H9 (cell line): Measurements from ENCODE around the gene ANKRD62. TPM values are rescaled to one million over a fixed set of nuclear protein-coding genes. Genes with fewer than 3 reads are reported as not detected.
A peak's percentile ranks its signal among the peaks of the same experiment; 100 is the strongest.

Experiments
- DNase-seq: peaks from one replicate; pipeline ENCODE4 v3.0.0-alpha.2; 2017
- H2AFZ ChIP-seq: one replicate; pipeline ENCODE4 v1.6.1; 2013; ENCODE audit warnings: mild to moderate bottlenecking, low read length, control low read depth, moderate library complexity
- H2AK5ac ChIP-seq: 2 replicates; pipeline ENCODE4 v1.6.1; 2013; ENCODE audit warnings: low read length, control low read depth, mixed read lengths; ENCODE audit not compliant: insufficient read length
- H2BK120ac ChIP-seq: one replicate; pipeline ENCODE4 v1.6.1; 2013; ENCODE audit warnings: low read depth, mild to moderate bottlenecking, low read length, control low read depth, inconsistent platforms; ENCODE audit not compliant: poor library complexity, severe bottlenecking
- H2BK12ac ChIP-seq: 2 replicates; pipeline ENCODE4 v1.6.1; 2013; ENCODE audit warnings: low read length, control low read depth, mixed read lengths, low read depth; ENCODE audit not compliant: insufficient read length
- H2BK15ac ChIP-seq: 2 replicates; pipeline ENCODE4 v1.6.1; 2013; ENCODE audit warnings: low read depth, low read length, control low read depth
- H2BK20ac ChIP-seq: one replicate; pipeline ENCODE4 v1.6.1; 2013; ENCODE audit warnings: low read depth, mild to moderate bottlenecking, low read length, control low read depth, inconsistent platforms; ENCODE audit not compliant: poor library complexity, severe bottlenecking
- H2BK5ac ChIP-seq: 2 replicates; pipeline ENCODE4 v1.6.1; 2013; ENCODE audit warnings: low read length, control low read depth, mixed read lengths; ENCODE audit not compliant: insufficient read length
- H3K14ac ChIP-seq: 2 replicates; pipeline ENCODE4 v1.6.1; 2013; ENCODE audit warnings: low read length, control low read depth; ENCODE audit not compliant: insufficient read depth
- H3K18ac ChIP-seq: 2 replicates; pipeline ENCODE4 v1.6.1; 2013; ENCODE audit warnings: low read depth, mild to moderate bottlenecking, mixed read lengths, low read length, control low read depth; ENCODE audit not compliant: insufficient read length
- H3K23ac ChIP-seq: 2 replicates; pipeline ENCODE4 v1.6.1; 2013; ENCODE audit warnings: low read length, control low read depth, mixed read lengths, low read depth; ENCODE audit not compliant: insufficient read length
- H3K23me2 ChIP-seq: 2 replicates; pipeline ENCODE4 v1.6.1; 2013; ENCODE audit warnings: low read depth, mild to moderate bottlenecking, mixed read lengths, low read length, control low read depth; ENCODE audit not compliant: insufficient read length, poor library complexity, severe bottlenecking
- H3K27ac ChIP-seq: 2 replicates; pipeline ENCODE4 v1.5.1; 2013; ENCODE audit warnings: low read length, control low read depth, mixed read lengths, low read depth; ENCODE audit not compliant: insufficient read length
- H3K27me3 ChIP-seq: 2 replicates; pipeline ENCODE4 v1.6.1; 2013; ENCODE audit warnings: low read length, control low read depth, inconsistent platforms; ENCODE audit not compliant: insufficient read depth
- H3K4ac ChIP-seq: 2 replicates; pipeline ENCODE4 v1.6.1; 2013; ENCODE audit warnings: low read depth, mild to moderate bottlenecking, control low read depth, inconsistent platforms, low read length, moderate library complexity
- H3K4me1 ChIP-seq: 2 replicates; pipeline ENCODE4 v1.6.1; 2013; ENCODE audit warnings: low read length, control low read depth, inconsistent platforms; ENCODE audit not compliant: insufficient read depth
- H3K4me2 ChIP-seq: 2 replicates; pipeline ENCODE4 v1.6.1; 2013; ENCODE audit warnings: low read length, control low read depth, mixed read lengths; ENCODE audit not compliant: insufficient read length, insufficient read depth
- H3K56ac ChIP-seq: 2 replicates; pipeline ENCODE4 v1.6.1; 2013; ENCODE audit warnings: low read depth, mild to moderate bottlenecking, mixed read lengths, low read length, control low read depth; ENCODE audit not compliant: insufficient read length
- H3K79me1 ChIP-seq: 2 replicates; pipeline ENCODE4 v1.6.1; 2013; ENCODE audit warnings: low read depth, mild to moderate bottlenecking, moderate library complexity, low read length, control low read depth, inconsistent platforms; ENCODE audit not compliant: insufficient read depth, poor library complexity, severe bottlenecking
- H3K79me2 ChIP-seq: 2 replicates; pipeline ENCODE4 v1.6.1; 2013; ENCODE audit warnings: low read length, control low read depth, inconsistent platforms; ENCODE audit not compliant: insufficient read depth
- H3K9ac ChIP-seq: 2 replicates; pipeline ENCODE4 v1.6.1; 2013; ENCODE audit warnings: low read length, control low read depth, mixed read lengths; ENCODE audit not compliant: insufficient read length; ENCODE audit errors: extremely low read depth
- H3K9me3 ChIP-seq: one replicate; pipeline ENCODE4 v1.6.1; 2013; ENCODE audit warnings: low read depth, low read length, inconsistent platforms; ENCODE audit not compliant: control insufficient read depth
- H3T11ph ChIP-seq: one replicate; pipeline ENCODE4 v1.6.1; 2013; ENCODE audit warnings: mild to moderate bottlenecking, low read length, control low read depth, inconsistent platforms
- H4K20me1 ChIP-seq: one replicate; pipeline ENCODE4 v1.6.1; 2013; ENCODE audit not compliant: control insufficient read depth, insufficient read length, insufficient read depth
- H4K5ac ChIP-seq: 2 replicates; pipeline ENCODE4 v1.6.1; 2013; ENCODE audit warnings: low read depth, mild to moderate bottlenecking, mixed read lengths, low read length, control low read depth; ENCODE audit not compliant: insufficient read length
- H4K8ac ChIP-seq: replicated peaks from 2 replicates; pipeline ENCODE4 v1.6.1; 2013; ENCODE audit warnings: low read length, control low read depth, mixed read lengths, low read depth; ENCODE audit not compliant: insufficient read length
- H4K91ac ChIP-seq: 2 replicates; pipeline ENCODE4 v1.6.1; 2013; ENCODE audit warnings: low read depth, mild to moderate bottlenecking, moderate library complexity, mixed read lengths, low read length, control low read depth; ENCODE audit not compliant: insufficient read length
- H3K27ac Mint-ChIP-seq, 3 experiments: 2 replicates in 2 of 3; 3 replicates in 1 of 3; pipeline ENCODE4 v1.8.0; 2020 to 2021; ENCODE audit warnings: mixed read lengths in 3 of 3, mild to moderate bottlenecking in 1 of 3, moderate library complexity in 1 of 3
- H3K27me3 Mint-ChIP-seq: 2 replicates; pipeline ENCODE4 v1.8.0; 2021; ENCODE audit warnings: low read depth, mild to moderate bottlenecking, moderate library complexity, mixed read lengths
- H3K36me3 Mint-ChIP-seq, 3 experiments: 2 replicates in 2 of 3; 3 replicates in 1 of 3; pipeline ENCODE4 v1.8.0; 2020 to 2021; ENCODE audit warnings: low read depth in 3 of 3, mixed read lengths in 3 of 3; ENCODE audit not compliant: insufficient read depth in 1 of 3
- H3K4me1 Mint-ChIP-seq, 2 experiments: 2 replicates each; pipeline ENCODE4 v1.8.0; 2020; ENCODE audit warnings: mixed read lengths in 2 of 2
- H3K4me3 Mint-ChIP-seq, 2 experiments: 2 replicates in 1 of 2; 3 replicates in 1 of 2; pipeline ENCODE4 v1.8.0; 2020 to 2021; ENCODE audit warnings: mild to moderate bottlenecking in 2 of 2, mixed read lengths in 2 of 2, moderate library complexity in 1 of 2
- H3K9me3 Mint-ChIP-seq, 2 experiments: 2 replicates in 1 of 2; 3 replicates in 1 of 2; pipeline ENCODE4 v1.8.0; 2020; ENCODE audit warnings: mild to moderate bottlenecking in 2 of 2, mixed read lengths in 2 of 2, moderate library complexity in 1 of 2
- CTCF ChIP-seq: fragments of 200-600 bp; sonication (generic); conservative IDR thresholded peaks from 3 replicates; pipeline ENCODE4 v1.8.0; 2021; ENCODE audit warnings: antibody characterized with exemption, mild to moderate bottlenecking
- WGBS: extraction: QIAGEN DNeasy Blood & Tissue Kit; methylation state at CpG from one replicate; pipeline ENCODE4 v1.1.7; 2013; ENCODE audit warnings: missing lambda C conversion rate, low lambda C conversion rate, mixed read lengths; ENCODE audit not compliant: insufficient read length; ENCODE audit errors: extremely low coverage; 5-methylcytosine and 5-hydroxymethylcytosine counted together
- total RNA-seq: library from RNA; stranded (reverse); gene quantifications from 2 replicates; pipeline ENCODE4 v1.2.1, GENCODE V29; 2021

Gene ANKRD62
- total RNA-seq, 1 experiment from 2014 or later: not detected

- Mint-ChIP-seq H3K4me3 (no peak overlapping the region), H3K9me3 (peaks cover 8 to 13% of the 10 kb centered on the region in 2 experiments; a peak in 4 of 5 replicates), H3K27ac (peak overlapping the region in 2 of 3 experiments; percentile 55 to 68; a peak in 2 of 7 replicates), H3K27me3 (no peaks in the 10 kb centered on the region; the same call in 1 of the 2 replicates), H3K36me3 (no peaks in the 10 kb centered on the region; a peak in 1 of 7 replicates), H3K4me1 (no peaks in the 10 kb centered on the region)
- Histone ChIP-seq H3K79me2 (no peaks in the 10 kb centered on the region), H2BK5ac (no peak overlapping the region), H3K14ac (no peak overlapping the region), H3K56ac (no peak overlapping the region), H2BK120ac (no peak overlapping the region), H3T11ph (no peak overlapping the region), H3K23ac (no peak overlapping the region), H3K9ac (no peak overlapping the region), H3K9me3 (no peaks in the 10 kb centered on the region), H3K4me2 (no peak overlapping the region), H2AK5ac (no peak overlapping the region), H3K4me1 (no peaks in the 10 kb centered on the region), H3K4ac (no peak overlapping the region), H3K23me2 (no peaks in the 10 kb centered on the region), H3K79me1 (no peaks in the 10 kb centered on the region), H2AFZ (no peak overlapping the region), H2BK12ac (no peak overlapping the region), H4K5ac (no peak overlapping the region), H3K18ac (no peak overlapping the region), H2BK15ac (no peak overlapping the region), H4K91ac (no peak overlapping the region), H2BK20ac (no peak overlapping the region), H3K27me3 (no peaks in the 10 kb centered on the region), H4K8ac (no peak overlapping the region), H3K27ac (no peak overlapping the region), H4K20me1 (no peaks in the 10 kb centered on the region)
- DNase-seq: no peak
- no peak for TF ChIP-seq CTCF
- no CpG with 5 or more reads among the region's 3 CpGs for WGBS
Observed at GRCh38 chr18:12087471-12088025, 6.1 kb upstream of the ANKRD62 start.
